Endometrial microvascular endothelial cells (primary cell): Measurements from ENCODE around the gene PEX16. TPM values are rescaled to one million over a fixed set of nuclear protein-coding genes. Genes with fewer than 3 reads are reported as not detected.
"Not testable (repeated sequence)": the region's sequence is repeated elsewhere in the genome, so short reads cannot be mapped to it uniquely, and the experiment has no call there.

Source experiments
- in situ Hi-C: cut with HindIII; loops from 2 replicates; pipeline ENCODE4 v1.10.0; 2017; ENCODE audit warnings: low sequenced_read_pairs, low pct_unique_long_range_greater_than_20kb; ENCODE audit errors: inconsistent ontology term
- total RNA-seq: library from RNA; depleted of rRNA; stranded (reverse); fragments of >200 nt; gene quantifications from one replicate; pipeline ENCODE4 v1.2.3, GENCODE V29; 2015; ENCODE audit errors: inconsistent ontology term

PEX16 gene
- total RNA-seq, 1 donor from 2014 or later: 30.8 TPM

DNA sequence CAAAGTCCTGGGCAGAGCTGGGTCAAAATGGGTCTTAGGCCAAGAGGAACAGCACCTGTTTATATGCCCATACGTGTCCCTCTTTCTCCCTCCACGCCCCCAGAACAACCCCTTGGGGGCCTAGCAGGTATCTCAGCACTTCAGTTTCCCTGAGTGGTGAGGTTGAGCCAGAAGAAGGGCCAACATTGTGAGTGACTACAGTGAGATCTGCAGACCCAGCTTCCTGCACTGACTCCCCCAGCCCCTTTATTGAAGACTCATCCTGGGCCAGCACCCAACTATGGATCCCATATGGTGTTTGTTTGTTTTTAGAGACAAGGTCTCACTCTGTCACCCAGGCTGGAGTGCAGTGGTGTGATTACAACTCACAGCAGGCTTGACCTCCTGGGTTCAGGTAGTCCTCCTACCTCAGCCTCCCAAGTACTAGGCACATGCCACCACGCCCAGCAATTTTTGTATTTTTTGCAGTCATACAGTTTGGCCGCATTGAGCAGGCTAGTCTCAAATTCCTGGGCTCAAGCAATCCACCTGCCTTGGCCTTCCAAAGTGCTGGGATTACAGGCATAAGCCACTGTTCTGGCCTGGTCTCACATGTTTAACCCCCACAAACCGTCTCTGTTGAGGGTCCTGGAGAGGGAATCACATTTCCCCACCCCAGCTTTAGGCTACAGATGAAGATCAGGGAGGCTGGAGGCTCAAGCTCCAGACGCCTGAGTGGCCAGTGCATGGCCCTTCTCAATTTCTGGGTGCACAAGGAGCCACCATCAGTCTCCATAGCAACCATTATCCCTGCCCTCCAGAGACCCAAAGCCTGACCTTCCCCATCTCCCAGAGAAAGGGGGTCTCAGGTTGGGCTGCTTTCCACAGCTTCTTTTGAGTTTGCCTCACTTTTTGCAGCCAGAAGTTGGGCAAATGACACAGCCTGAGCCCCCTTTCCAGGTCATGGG, 3.1 kb upstream of the PEX16 start:
- in situ Hi-C loops: no loop called here

DNA sequence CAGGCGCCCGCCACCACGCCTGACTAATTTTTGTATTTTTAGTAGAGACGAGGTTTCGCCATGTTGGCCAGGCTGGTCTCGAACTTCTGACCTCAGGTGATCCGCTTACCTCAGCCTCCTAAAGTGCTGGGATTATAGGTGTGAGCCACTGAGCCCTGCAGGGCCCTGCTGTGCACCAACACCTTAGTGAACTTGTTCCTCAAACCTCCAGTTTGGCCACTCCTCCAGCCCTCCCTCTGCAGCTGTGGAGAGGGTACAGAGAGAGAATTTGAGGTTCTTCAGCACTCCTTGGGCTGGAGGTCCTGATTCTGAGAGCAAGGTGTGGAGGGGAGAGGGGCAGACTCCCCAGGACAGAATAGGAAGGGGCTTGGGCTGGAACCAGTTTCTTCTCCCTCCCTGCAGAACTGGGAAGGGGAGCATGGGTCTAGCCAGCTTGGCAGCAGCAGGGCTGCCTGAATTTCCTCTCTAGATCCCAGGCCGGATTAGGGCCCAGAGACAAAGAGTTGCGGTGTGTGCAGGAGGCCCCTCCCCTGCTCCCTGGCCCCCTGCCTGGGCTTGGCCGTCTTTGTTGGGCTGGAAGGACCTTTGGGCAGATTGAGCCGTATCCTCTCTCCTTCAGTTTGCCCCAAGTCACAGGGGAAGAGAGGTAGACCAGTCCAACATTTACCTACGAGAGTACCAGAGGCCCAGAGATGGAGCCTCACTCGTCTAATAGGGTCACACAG, 2.3 kb upstream of the PEX16 start:
- in situ Hi-C loops: no loop called here

DNA sequence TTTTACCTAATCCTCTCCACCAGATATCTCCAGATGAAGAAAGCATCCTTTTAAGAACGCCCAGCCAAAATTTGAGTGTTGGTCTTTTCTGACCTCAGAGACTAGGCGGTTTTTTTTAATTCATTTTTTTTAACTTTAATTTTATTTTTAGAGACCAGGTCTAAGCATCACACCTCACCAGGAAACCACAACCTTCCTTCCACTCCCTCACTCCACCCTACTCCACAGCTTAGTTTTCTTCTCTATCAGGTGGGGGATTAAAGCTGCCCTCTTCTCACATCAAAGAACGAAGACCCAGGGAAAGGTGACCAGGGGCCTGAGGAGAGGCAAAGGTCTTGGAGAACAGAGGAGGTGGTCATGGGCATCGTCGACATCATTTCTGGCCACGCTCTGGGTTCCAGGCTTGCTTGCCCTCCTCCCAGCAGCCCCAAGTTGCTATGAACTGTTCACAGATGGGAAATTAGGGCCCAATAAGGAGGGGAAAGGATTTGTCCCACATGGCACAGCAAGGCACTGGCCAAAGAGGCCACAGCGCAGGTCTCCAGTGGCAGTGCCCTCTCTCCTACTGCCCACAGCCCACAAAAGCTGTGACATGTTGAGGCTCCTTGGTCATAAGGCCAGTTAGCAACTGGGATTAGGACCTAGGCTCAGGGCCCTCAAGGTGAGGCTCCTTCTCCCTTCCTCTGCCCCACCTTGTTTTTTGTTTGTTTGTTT, 1.4 kb upstream of the PEX16 start:
- in situ Hi-C loops: no loop called here

DNA sequence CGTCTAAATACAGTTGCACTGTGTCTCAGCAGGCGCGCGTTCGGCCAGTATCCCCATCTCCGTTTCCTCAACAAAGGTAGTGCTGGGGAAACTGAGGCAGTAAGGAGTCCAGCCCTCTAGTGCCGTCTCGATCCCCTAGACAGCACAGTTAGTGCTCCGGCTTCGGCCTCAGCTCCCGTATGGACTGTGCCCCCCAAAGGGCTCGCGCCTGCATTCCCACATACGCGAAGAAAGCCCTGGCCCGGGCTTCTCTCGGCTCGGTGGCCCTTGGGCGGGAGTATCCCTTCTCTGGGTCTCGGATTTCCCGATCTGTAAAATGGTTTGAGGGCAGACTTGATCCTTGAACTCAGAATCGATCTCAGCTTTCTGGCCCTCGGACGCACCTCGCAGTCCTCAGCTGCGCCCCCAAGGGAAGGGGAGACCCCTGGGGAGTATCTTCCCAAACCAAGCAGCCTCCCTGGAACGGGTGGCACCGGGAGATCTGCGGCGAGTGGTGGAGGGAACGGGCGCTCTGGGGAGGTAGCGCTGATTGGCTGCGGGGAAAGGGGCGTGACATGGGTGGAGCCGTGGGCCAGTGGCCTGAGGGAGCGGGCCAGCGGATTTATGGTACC, 759 bp upstream of the PEX16 start:
- in situ Hi-C loops: no loop called here

DNA sequence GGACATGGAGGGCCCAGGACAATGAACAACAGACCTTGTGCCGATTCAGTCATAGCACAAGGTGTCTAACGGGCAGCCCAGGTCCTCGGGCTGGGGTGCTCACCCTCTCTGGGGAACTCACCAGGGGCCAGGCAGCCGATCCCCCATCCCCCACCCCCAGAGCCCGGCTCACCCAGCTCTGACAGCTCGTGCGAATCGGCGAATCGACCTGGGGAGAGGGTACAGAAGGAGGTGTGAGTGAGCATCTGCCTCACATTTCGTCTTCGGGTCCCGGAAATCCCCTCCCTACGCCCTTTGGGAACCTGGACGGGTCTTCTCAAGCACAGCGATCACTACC, 423 bp downstream of the PEX16 start:
- in situ Hi-C loops: no loop called here

DNA sequence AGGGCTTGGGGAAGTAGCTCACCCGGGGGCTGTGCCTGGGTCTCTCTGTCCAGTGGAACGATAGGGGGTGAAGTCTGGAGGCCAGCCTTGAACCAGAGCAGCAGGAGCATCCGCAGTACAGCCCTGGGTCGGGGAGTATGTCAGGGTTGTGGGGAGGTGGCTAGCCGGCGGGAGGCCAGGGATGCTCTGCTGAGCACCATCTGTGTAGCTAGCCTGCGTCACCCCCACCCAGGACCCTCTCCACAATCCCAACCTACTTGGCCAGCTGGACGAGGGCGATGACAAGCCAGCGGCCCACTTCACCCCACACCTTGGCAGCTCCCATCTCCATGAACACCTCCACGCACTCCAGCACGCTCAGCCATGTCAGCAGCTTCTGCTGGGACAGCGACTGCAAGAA, 2.2 kb downstream of the PEX16 start:
- in situ Hi-C loops: no loop called here

DNA sequence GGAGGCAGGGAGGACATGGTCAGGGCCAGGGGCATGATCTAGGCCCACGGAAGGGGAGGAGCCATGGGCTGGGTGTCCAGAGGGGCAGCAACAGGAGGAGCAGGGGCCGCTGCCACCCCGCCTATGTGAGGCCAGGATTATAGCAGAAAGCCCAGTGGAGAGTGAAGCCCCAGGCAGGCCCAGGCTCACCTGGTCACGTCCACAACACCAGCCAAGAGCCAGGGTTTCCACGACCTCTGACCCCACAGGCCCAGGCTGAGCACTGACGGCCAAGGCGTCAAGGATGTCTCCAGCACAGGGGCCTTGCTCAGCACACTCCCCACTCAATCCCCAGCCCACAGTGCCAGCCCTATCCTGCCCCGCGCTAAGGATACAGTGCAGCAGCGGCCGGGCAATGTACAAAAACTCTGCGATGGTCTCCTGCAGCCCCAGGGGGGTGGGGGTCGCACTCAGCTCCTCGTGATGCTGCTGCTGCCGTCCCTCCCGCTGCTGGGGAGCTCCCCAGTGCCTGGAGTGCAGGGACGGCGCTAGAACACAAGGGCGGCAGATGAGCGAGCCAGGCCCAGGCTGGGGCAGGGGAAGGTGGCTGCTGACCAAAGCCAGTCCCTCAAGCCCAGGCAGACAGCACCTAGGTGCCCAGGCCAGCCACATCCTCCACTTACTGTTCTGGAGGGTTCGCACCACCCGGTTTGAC, 3.6 kb downstream of the PEX16 start:
- in situ Hi-C loops: no loop called here

DNA sequence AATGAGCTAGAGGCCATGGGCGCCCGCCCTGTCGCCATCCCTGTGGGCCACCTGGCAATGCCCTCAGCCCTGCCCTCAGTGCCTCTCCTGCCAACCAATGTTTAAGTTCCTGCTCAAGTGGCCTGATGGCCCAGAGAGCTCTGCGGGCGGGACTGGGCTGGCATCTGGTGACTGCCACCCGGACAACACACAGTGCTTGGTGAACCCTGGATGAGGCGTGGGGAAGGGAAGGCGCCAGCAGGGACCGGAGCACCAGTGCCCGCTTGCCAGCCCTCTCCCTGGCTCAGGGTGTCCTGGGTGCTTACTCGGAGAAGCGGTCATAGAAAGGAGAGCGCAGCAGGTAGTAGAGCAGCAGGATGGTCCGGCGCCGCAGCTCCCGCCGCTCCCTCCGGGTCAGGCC, 4.2 kb downstream of the PEX16 start:
- in situ Hi-C loops: no loop called here

DNA sequence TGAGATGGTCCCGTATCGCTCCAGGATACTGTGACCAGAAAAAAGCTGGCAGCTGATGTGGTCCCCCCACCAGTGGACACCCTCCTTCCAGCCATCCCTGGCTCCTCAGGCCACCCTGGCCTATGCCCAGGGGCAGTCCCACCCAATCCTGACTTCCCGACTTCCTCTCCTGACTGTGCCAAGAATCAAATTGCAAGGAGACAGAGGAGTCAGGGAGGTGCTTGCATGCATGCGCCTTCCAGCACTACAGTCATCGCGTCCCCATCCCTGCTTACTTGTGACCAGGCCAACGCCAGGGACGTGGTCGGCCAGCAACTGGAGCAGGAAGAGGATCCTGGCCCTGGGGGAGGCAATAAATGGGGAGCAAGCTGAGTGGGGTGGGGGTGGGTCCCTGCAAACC, 7.1 kb downstream of the PEX16 start:
- in situ Hi-C loops: no loop called here

DNA sequence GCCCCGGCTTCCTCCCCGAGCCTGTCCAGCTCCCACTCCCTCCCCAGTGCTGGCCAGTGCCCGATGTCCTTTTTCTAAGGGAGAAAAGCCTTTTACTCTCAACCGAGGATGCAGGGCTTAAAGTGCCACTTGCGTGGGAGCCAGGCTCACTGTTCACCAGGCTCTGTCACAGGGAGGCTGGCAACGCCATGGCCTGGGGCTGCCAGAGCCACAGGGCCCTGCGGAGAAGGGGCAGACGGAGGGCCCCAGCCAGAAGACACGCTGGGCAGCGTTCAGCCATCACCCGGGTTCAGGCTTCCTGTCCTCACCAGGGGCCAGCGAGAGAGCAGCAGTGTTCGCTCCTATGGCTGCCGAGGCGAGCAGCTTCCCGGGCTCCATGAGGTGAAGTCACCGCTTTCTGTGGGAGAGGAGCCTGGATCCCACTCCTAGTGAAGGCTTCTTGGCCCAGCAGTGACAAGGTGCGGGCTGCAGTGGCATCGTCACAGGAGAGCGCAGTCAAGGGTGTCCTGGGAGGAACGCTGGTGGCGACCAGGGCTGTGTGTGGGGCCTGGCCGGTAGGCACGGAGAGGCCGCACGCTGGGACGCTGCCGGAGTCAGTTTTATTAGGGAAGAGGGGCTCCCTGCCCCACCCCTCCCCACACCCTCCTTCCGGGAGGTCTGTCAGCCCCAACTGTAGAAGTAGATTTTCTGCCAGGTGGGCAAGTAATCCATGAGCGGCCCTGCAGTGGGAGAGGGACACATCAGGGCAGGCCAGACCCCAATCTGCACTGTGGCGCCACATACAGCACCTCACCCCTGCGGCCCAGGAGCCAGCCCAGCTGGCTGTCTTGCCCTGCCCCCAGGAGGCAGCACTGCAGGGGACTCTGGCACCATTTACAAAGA, 7.8 kb downstream of the PEX16 start:
- in situ Hi-C loops: no loop called here

DNA sequence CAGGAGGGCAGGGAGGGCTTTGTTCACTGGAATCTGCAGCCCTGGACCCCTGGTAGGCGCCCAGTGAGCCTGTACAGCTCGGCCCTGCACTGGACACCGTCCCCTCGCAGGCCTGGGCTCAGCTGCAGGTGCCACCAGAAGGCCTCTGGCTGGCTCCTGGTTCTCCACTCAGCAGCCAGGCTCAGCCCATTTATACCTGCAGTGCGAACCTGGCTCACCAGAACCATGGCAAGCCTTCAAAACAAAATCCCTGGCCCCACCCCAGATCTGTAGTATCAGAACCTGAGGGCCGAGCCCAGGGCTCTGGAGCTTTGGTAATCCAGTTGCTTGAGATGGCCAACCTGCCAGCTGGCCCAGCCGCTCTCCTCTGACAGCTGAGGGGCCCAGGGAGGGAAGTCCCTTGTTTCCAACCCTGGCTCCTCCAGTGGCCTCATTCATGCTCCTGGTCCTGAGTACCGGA, 9.7 kb downstream of the PEX16 start:
- in situ Hi-C loops: no loop called here

DNA sequence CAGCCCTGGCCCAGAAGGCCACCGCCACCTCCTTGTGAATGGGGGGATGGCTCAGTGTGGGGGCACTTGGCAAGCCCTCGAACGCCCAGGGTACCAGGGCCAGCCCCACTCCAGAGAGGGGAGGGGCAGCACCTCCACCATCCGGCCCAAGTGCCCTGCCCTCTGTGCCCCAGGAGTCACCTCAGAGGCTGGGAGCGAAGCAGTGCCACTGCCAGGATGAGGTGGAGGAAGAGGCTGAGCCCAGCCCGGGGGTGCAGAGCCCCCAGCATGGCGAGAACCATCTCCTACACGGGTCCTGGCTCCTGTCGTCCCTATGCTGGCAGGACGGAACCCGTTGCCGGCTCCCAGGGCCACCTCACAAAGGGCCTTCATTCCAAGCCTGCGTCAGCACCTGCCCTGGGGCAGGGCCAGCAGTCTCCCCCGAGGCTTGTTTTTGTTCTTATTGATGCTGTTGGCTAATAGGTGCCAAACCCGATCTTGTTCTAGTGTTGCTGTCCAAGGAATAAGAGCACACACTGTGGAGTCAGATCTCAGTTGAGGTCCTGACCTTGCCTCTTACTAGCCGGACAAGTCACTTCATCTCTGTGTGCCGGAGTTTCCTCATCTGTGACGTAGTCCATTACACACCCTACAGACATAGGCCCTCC, 10.6 kb downstream of the PEX16 start, which contains the start of gene FREY1:
TSS of gene FREY1 (minus strand) at position 307 of the 647 bp plus-strand sequence. CDS start at position 281, 26 bp downstream.
- in situ Hi-C loops: no loop called here

DNA sequence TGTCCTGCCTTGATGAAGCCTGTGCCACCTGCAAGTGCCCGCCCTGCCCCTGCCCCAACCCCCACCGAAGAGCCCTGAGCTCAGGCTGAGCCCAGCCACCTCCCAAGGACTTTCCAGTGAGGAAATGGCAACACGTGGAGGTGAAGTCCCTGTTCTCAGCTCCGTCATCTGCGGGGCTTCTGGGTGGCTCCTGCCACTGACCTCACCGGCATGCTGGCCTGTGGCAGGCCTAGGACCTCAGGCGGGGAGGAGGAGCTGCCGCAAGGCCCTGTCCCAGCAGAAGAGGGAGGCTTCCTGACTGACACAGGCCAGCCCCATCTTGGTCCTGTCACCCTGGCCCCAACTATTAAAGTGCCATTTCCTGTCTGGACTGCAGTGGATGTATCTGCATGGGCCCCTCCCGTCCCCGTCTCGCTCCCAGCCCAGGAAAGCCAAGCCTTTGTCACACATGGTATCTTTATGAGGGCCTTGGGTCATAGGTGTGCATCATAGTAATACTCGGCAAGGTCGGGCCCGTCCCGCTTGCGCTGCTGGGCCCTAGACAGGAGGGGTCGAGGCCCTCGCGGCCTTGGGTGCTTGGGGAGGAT, 11.5 kb downstream of the PEX16 start:
- in situ Hi-C loops: no loop called here

DNA sequence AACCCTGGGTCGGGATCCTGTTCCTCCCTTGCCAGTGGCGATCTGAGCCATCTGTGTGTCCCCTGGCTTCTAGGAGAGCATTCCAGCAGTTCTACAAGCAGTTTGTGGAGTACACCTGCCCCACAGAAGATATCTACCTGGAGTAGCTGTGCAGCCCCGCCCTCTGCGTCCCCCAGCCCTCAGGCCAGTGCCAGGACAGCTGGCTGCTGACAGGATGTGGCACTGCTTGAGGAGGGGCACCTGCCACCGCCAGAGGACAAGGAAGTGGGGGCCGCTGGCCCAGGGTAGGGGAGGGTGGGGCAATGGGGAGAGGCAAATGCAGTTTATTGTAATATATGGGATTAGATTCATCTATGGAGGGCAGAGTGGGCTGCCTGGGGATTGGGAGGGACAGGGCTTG, 12.1 kb downstream of the PEX16 start:
- in situ Hi-C loops: not testable (repeated sequence)

DNA sequence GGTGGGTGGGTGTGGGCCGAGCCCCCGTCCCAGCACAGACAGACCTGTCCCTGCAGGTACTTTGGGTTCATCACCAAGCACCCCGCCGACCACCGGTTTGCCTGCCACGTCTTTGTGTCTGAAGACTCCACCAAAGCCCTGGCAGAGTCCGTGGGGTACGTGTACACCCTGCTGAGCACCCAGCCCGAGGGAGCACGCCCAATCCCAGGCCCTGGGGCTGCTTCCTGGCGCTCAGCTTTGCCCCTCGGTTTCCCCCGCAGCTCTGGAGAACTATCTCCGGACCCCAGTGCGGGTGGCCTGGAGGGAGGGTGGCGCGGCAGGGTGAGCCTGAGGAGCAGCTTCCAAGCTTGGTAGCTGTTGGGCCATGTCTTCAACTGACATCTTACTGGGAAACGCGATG, 12.6 kb downstream of the PEX16 start:
- in situ Hi-C loops: no loop called here

DNA sequence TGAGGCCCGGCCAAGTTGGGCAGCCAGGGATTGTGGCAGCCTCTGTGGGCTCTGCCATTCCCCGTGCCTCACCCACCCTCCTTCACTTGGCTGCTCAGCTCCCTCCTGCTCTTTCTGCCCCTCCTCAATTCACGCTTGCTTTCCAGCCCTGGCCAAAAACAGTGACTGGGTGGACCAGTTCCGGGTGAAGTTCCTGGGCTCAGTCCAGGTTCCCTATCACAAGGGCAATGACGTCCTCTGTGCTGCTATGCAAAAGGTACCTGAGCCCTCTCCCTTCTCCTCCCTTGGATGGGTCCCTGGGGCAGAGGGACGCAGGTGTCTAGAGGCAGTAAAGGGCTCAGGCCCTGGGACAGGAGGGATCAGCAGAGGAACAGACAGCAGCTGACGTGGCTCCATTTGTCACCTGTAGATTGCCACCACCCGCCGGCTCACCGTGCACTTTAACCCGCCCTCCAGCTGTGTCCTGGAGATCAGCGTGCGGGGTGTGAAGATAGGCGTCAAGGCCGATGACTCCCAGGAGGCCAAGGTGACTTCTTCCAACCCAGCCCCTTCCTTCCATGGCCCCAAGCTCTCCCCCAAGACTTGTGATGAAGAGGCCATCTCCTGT, 13.3 kb downstream of the PEX16 start:
- in situ Hi-C loops: no loop called here
